K562 (cell line): ENCODE data around the gene AP1B1. TPM values are rescaled to one million over a fixed set of nuclear protein-coding genes. Genes with fewer than 3 reads are reported as not detected.

ENCODE experiments used
- CHD7 ChIP-seq: fragments of 200-600 bp; sonication (generic); IDR thresholded peaks from one replicate; pipeline ENCODE4 v1.6.1; 2012; ENCODE audit warnings: mild to moderate bottlenecking, low read depth, low read length, inconsistent platforms
- E2F3 ChIP-seq: fragments of 250-450 bp; sonication (Bioruptor Pico); IDR thresholded peaks from 2 replicates; pipeline ENCODE4 v1.4.0; 2020; ENCODE audit warnings: mild to moderate bottlenecking
- SLC30A9 ChIP-seq: fragments of 250-450 bp; sonication (Bioruptor Pico); IDR thresholded peaks from 2 replicates; pipeline ENCODE4 v1.8.0; 2022; ENCODE audit warnings: mild to moderate bottlenecking, moderate library complexity
- polyA plus RNA-seq, 8 experiments: library from polyadenylated mRNA; depleted of rRNA in 4 of 8; stranded (reverse) in 5 of 8; unstranded in 3 of 8; fragments of >200 nt; fragmentation: Nextera tagmentation in 2 of 8; fragmentation: Illumina TruSeq in 1 of 8; extraction: Ambion mirVana in 2 of 8; extraction: Trizol in 1 of 8; gene quantifications; 2 replicates each; pipeline versions ENCODE4 v1.2.1 to v1.2.3, GENCODE V29; 2011 to 2014; ENCODE audit warnings: inconsistent platforms in 1 of 8, missing spikeins in 1 of 8
- total RNA-seq, 7 experiments: library from RNA; depleted of rRNA in 6 of 7; stranded (reverse); fragments of >200 nt in 6 of 7; fragmentation: Illumina TruSeq in 2 of 7; extraction: Trizol in 2 of 7; gene quantifications; 2 replicates each; pipeline versions ENCODE4 v1.2.1 to v1.2.3, GENCODE V29; 2011 to 2021; ENCODE audit warnings: low replicate concordance in 1 of 7
- TF ChIP-seq, protein P1 (sequence below): fragments of 450-650 bp; IDR thresholded peaks from 2 replicates; pipeline ENCODE4 v1.6.1; 2016; ENCODE audit warnings: mild to moderate bottlenecking
- TF ChIP-seq, protein P2 (sequence below): fragments of 450-650 bp; conservative IDR thresholded peaks from 2 replicates; pipeline ENCODE4 v1.6.1; 2016; ENCODE audit warnings: missing genetic modification characterization, low read depth, mild to moderate bottlenecking, control low read depth, missing compliant biosample characterization

AP1B1 gene
- total and polyA plus RNA-seq, 9 of the 15 experiments (the other 6 are each of a cell fraction or from before 2014, with no cell fraction given) = 1.2 to 60.9 (median 30.1) TPM

DNA sequence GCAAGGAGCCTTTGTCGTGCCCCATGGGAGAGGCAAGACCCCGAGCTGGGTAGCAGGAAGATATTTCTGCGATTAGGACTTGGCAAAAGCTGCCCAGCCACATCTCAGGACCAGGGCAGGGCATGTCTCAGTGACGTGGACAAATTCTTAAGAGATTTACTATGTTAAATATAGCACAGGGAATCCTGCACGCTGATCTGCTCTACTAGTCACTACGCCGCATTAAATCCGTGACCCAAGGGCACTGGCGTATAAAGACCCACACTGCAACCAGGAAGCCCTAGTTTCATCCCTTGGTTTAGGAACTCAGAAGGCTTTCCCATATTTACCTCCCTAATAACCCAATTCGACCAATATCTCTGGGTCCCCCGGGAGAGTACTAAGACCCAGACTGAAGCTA is 35.1 kb downstream of the AP1B1 start (continued):
- TF ChIP-seq CHD7 (no peak), SLC30A9 (no peak), E2F3 (CRISPR knock-in tag) (no peak)
- TF ChIP-seq, protein P1, sequence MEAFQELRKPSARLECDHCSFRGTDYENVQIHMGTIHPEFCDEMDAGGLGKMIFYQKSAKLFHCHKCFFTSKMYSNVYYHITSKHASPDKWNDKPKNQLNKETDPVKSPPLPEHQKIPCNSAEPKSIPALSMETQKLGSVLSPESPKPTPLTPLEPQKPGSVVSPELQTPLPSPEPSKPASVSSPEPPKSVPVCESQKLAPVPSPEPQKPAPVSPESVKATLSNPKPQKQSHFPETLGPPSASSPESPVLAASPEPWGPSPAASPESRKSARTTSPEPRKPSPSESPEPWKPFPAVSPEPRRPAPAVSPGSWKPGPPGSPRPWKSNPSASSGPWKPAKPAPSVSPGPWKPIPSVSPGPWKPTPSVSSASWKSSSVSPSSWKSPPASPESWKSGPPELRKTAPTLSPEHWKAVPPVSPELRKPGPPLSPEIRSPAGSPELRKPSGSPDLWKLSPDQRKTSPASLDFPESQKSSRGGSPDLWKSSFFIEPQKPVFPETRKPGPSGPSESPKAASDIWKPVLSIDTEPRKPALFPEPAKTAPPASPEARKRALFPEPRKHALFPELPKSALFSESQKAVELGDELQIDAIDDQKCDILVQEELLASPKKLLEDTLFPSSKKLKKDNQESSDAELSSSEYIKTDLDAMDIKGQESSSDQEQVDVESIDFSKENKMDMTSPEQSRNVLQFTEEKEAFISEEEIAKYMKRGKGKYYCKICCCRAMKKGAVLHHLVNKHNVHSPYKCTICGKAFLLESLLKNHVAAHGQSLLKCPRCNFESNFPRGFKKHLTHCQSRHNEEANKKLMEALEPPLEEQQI = no peak
- TF ChIP-seq, protein P2, sequence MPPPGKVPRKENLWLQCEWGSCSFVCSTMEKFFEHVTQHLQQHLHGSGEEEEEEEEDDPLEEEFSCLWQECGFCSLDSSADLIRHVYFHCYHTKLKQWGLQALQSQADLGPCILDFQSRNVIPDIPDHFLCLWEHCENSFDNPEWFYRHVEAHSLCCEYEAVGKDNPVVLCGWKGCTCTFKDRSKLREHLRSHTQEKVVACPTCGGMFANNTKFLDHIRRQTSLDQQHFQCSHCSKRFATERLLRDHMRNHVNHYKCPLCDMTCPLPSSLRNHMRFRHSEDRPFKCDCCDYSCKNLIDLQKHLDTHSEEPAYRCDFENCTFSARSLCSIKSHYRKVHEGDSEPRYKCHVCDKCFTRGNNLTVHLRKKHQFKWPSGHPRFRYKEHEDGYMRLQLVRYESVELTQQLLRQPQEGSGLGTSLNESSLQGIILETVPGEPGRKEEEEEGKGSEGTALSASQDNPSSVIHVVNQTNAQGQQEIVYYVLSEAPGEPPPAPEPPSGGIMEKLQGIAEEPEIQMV = no peak
